GM12874 (cell line): ENCODE data around the gene SH3GL1.

Experiments used
- CTCF ChIP-seq: IDR thresholded peaks from 2 replicates; pipeline ENCODE4 v1.5.1; 2011; ENCODE audit warnings: low read depth, mild to moderate bottlenecking, control low read depth, low read length, moderate library complexity; ENCODE audit not compliant: insufficient read depth

The SH3GL1 gene

GRCh38 chr19:4430760-4431159 lies 30.4 kb upstream of the SH3GL1 start:
- TF ChIP-seq CTCF: no peak

- TF ChIP-seq CTCF: no peak
These were observed 29.4 kb upstream of the SH3GL1 start for GRCh38 chr19:4429771-4430171.

- TF ChIP-seq CTCF: no peak
These were observed 28.9 kb upstream of the SH3GL1 start for GRCh38 chr19:4429256-4429655.

- no peak for TF ChIP-seq CTCF
These were observed 28.1 kb upstream of the SH3GL1 start for GRCh38 chr19:4428326-4428975.

GRCh38 chr19:4425537-4425936 lies 25.2 kb upstream of the SH3GL1 start:
- no peak for TF ChIP-seq CTCF

GRCh38 chr19:4423416-4424126 lies 23.2 kb upstream of the SH3GL1 start:
- TF ChIP-seq CTCF: no peak

GRCh38 chr19:4416268-4416667 lies 15.9 kb upstream of the SH3GL1 start:
- TF ChIP-seq CTCF: no peak
